ENCODE measurements around the gene RFC4.

GRCh38 chr3:186854146-186854545, 47.9 kb upstream of the RFC4 start:
- no peak for TF ChIP-seq POLR2A (IDR thresholded peaks at IDR 0.05)
- no peak for TF ChIP-seq CTCF (IDR thresholded peaks at IDR 0.05)

Measured in tibial nerve (tissue), 3 donors.